ENCODE measurements around the gene UBAC1. TPM values are rescaled to one million over a fixed set of nuclear protein-coding genes. Genes with fewer than 3 reads are reported as not detected.

The UBAC1 gene
- total RNA-seq, 2 donors from 2014 or later = 54.9 to 66.5 TPM

DNA sequence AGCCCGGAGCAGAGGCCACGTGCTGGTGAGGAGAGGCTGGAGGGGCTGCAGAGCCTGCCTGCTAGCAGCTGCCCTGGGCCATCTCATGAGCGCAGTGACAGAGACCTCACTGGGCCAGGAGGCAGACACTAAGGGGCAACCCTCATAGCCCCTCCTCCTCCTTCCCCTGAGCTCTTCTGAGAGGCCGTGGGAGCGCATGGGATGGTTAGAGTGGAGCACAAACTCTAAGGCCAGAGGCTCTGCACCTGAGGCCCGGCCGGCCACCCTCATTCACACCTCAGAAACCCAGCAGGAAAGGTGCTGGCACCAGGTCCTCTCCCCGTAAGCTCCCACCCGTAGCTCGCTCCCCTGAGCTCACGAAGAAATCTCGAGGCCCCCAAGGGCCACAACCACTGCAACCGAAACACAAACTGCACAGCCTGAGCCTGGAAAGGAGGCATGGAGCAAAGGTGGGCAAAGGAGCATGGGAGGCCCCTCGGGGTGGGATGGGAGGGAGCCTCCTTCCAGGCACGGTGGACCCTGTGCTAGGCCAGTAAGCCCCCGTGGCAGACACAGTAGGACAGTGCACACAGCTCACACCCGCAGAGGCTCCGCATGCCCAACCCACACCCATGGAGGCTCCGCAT lies 71.5 kb downstream of the UBAC1 start:
- Histone ChIP-seq H3K27me3 (no peaks in the 10 kb centered on the region), H3K9ac (ENCODE audit: low read depth in 2 of 2, low read length in 2 of 2) (no peak overlapping the region), H3K9me3 (no peaks in the 10 kb centered on the region), H3K36me3 (no peaks in the 10 kb centered on the region), H3K4me1 (no peaks in the 10 kb centered on the region), H3K27ac (no peak overlapping the region), H3K4me3 (no peak overlapping the region)
- TF ChIP-seq, protein P1, sequence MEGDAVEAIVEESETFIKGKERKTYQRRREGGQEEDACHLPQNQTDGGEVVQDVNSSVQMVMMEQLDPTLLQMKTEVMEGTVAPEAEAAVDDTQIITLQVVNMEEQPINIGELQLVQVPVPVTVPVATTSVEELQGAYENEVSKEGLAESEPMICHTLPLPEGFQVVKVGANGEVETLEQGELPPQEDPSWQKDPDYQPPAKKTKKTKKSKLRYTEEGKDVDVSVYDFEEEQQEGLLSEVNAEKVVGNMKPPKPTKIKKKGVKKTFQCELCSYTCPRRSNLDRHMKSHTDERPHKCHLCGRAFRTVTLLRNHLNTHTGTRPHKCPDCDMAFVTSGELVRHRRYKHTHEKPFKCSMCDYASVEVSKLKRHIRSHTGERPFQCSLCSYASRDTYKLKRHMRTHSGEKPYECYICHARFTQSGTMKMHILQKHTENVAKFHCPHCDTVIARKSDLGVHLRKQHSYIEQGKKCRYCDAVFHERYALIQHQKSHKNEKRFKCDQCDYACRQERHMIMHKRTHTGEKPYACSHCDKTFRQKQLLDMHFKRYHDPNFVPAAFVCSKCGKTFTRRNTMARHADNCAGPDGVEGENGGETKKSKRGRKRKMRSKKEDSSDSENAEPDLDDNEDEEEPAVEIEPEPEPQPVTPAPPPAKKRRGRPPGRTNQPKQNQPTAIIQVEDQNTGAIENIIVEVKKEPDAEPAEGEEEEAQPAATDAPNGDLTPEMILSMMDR (IDR thresholded peaks at IDR 0.05) = no peak
- intact Hi-C loops (cut with DNase I) = no loop called here
- no peak for DNase-seq

DNA sequence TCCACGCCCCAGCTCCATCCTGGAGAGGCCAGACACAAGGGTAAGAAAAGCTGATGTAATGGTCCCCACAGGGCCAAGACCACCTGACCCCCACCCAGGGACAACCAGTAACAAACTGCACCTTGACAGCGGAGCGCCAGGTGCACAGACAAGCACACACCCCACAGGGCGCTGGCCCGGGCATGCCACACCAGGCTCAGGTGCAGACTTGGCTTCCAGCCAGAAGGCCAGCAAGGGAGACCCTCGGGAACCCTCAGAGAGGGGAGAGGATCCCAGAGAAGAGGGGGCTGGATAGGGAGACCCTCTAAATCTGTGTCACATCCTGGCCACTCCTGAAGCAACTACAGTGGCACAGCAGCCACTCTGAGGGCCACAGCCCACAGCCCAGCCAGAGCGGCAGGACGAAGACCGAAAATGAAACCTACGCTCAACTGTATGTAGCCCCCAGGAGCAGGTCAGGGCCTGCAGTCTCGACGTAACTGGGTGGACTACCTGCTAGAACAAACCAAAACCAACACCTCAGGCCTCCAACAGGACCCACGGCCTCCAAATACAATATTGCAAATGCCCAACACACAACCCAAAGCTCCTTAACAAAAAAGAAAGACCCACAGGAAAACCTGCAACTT lies 72.3 kb downstream of the UBAC1 start:
- H3K27ac ChIP-seq = no peak overlapping the region
- no peak overlapping the region for H3K4me3 ChIP-seq
- no peaks in the 10 kb centered on the region for H3K27me3 ChIP-seq
- no peaks in the 10 kb centered on the region for H3K9me3 ChIP-seq
- TF ChIP-seq, protein P1 (IDR thresholded peaks at IDR 0.05) = no peak
- no peaks in the 10 kb centered on the region for H3K4me1 ChIP-seq
- intact Hi-C loops (cut with DNase I) = no loop called here
- DNase-seq = no peak
- no peak overlapping the region for H3K9ac ChIP-seq (ENCODE audit: low read depth in 2 of 2, low read length in 2 of 2)
- H3K36me3 ChIP-seq = no peaks in the 10 kb centered on the region

DNA sequence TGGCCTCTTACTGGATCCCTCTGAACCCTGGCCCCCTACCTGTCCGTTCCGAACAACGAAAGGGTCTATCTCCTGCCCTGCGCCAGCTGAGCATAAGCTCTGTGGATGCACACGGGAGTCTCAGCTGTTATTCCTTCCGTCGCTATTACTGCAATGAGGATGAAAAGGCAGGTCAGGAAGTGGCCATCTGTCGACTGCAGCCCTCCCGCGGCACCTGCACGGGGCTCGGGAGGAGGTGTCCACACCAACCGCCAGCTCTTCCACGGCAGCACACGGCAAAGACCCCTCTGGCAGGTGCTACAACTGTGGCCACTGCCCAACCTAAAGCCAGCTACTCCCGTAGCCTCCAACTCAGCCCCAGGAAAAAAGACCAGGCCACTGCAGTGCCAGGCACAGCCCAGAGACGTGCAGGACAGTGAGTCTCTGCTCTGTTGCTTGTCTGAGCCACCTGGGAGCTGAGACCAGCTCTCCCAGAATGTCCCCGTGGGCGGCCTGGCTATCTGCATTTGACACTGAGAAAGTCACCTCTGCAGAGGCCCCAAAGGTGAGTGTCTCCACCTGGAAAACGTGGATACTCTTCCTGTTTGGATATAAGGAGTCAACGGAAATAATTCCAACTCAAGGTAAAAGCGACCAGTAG lies 72.9 kb downstream of the UBAC1 start:
- H3K36me3 ChIP-seq = no peaks in the 10 kb centered on the region
- DNase-seq = no peak
- H3K9me3 ChIP-seq = no peaks in the 10 kb centered on the region
- H3K9ac ChIP-seq (ENCODE audit: low read depth in 2 of 2, low read length in 2 of 2) = no peak overlapping the region
- H3K27ac ChIP-seq = no peak overlapping the region
- no peaks in the 10 kb centered on the region for H3K4me1 ChIP-seq
- intact Hi-C loops (cut with DNase I) = no loop called here
- TF ChIP-seq, protein P1 (IDR thresholded peaks at IDR 0.05) = no peak
- no peak overlapping the region for H3K4me3 ChIP-seq
- no peaks in the 10 kb centered on the region for H3K27me3 ChIP-seq

DNA sequence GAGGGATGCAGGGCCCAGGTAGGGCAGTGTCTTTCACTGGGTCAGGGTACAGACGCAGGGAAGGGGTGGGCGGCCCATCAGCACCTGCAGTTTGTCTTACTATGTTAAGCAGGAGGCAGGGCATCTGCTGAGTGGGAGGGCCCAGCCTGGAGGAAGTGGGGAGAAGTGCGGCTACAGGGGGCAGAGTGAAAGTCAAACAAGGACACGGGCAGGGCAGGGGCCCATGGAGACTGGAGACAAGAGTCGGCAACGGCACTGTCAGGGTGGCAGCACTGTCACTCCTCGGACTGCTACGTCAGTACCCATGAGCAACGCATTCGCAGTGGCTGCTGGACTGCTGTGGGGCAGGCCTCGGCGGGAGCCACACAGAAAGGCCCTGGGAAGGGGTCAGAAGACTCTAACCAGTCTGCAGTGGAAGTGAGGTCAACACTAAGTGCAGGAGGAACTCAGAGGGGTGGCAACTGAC lies 73.6 kb downstream of the UBAC1 start:
- Histone ChIP-seq H3K9me3 (no peaks in the 10 kb centered on the region), H3K4me3 (no peak overlapping the region), H3K4me1 (no peaks in the 10 kb centered on the region), H3K36me3 (no peaks in the 10 kb centered on the region), H3K27ac (no peak overlapping the region), H3K9ac (ENCODE audit: low read depth in 2 of 2, low read length in 2 of 2) (no peak overlapping the region), H3K27me3 (no peaks in the 10 kb centered on the region)
- TF ChIP-seq, protein P1 (IDR thresholded peaks at IDR 0.05) = no peak
- intact Hi-C loops (cut with DNase I) = no loop called here
- DNase-seq = no peak

DNA sequence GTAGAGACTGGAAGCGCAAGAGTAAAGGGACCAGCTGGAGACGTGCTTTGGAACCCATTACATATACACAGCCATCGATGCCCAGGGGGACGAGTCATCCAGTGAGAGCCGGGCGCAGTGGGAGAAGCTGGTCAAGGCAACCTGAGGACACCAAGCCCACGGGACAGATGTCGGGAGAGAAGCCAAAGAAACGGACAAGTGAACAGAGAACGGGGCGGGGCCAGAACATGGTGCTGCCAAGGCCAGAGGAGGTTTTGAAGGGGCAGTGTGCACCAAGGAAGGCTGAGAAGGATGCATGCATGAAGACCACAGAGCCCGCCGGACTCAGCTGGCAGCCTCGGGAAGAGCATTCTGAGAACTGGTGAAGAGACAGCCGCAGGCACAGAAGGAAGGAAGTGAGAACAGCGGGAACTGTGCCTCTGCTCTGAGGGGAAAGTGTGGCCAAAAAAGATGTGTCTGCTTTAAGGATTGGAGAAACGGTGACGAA lies 74.1 kb downstream of the UBAC1 start:
- intact Hi-C loops (cut with DNase I) = no loop called here
- Histone ChIP-seq H3K9ac (ENCODE audit: low read depth in 2 of 2, low read length in 2 of 2) (no peak overlapping the region), H3K36me3 (no peaks in the 10 kb centered on the region), H3K4me3 (no peak overlapping the region), H3K4me1 (no peaks in the 10 kb centered on the region), H3K27me3 (no peaks in the 10 kb centered on the region), H3K27ac (no peak overlapping the region), H3K9me3 (no peaks in the 10 kb centered on the region)
- TF ChIP-seq, protein P1 (IDR thresholded peaks at IDR 0.05) = no peak
- no peak for DNase-seq

Measured in colonic mucosa (tissue), 4 donors.